ENCODE results near the gene DHRS7B. TPM values are rescaled to one million over a fixed set of nuclear protein-coding genes. Genes with fewer than 3 reads are reported as not detected.

DHRS7B gene
- total RNA-seq, 1 donor from 2014 or later = 14.9 TPM

DNA sequence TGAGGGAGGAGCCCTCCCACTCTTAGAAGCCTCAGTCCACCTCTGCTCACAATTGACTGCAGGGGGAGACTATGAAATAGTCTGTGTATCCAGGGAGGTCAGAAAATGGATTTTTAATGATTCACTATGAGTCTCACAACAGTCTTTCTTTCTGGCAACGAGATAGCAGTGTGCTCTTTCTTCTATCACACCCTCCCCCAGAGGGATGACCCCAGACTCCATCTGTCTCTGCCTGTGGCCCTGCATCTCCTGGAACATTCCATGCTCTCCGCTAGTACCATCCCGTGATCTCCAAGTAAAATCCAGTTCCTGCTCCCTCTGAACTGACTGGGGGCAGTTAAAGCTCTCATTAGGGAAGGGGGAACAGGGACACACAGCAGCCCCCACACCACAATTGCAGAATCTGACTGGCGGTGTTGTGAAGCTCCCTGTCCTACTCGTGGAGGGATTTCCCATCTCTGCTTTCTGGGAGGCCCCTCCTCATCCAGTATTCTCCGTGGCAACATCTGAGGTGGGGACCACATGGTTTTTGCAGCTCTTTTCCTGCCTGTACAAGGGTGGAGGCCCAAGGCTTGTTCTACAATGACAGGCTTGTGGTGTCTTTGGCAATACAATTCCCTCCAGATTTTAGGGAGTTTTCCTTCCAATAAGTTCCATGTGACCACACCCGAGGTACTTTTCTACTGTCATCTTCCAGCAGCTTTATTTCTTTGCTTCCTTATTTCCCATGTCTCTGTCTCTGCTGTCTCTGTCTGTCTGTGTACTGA, 107.0 kb downstream of the DHRS7B start:
- no peak for DNase-seq (ENCODE audit: low read depth in 2 of 2)

DNA sequence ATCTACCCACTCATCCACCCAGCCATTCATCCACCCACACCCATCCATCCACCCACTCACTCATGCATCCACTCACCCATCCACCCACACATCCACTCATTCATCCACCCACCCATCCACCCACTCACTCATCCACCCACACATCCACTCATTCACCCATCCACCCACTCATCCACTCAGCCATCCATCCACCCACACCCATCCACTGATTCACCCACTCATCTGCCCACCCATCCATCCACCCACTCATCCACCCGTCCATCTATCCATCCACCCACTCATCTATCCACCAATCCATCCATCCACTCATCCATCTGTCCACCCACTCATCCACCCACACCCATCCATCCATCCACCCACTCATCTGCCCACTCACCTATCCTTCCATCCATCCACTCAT, 109.2 kb downstream of the DHRS7B start:
- no peak for DNase-seq (ENCODE audit: low read depth in 2 of 2)

DNA sequence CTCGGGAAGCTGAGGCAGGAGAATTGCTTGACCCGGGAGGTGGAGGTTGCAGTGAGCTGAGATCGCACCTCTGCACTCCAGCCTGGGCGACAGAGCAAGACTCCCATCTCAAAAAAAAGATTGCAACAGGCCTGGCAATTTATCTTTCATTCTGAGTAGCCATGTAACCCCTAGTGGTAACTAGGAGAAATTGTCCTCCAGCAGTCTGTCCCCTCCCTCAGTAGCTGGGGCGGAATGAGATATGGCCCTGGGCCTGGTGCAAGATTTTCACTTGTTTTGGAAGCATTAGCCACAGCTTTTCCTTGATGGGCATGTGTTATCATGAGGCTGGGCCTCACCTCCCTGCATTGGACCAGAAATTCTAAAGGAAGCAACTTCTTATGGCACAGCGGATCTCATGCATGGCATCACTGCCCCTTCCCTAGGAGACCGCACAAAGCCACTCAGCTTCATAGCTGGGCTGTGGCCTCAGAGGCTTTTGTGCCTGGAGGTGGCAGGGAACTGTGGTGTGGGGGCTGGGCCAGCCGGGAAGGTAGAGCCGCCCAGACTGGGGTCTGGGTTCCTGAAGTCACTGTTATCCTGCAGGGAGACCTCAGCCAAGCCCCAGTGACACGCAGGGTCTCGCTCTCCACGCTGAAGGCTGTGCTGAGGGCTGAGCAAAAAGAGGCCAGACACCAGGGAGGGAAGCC, 113.1 kb downstream of the DHRS7B start:
- DNase-seq (ENCODE audit: low read depth in 2 of 2) = peak; percentile 28 to 54

GRCh38 chr17:21240369-21241055, 113.7 kb downstream of the DHRS7B start:
- DNase-seq (ENCODE audit: low read depth in 2 of 2) = no peak

Other genes with a start within 250 kb of the DHRS7B start
- 194 and 195 TPM in 2 replicates for gene USP22, start 84.0 kb upstream of the DHRS7B start, total RNA-seq
- gene TMEM11, start 87.2 kb downstream of the DHRS7B start, total RNA-seq = 15.0 and 18.1 TPM in 2 replicates
- gene NATD1, start 126.4 kb downstream of the DHRS7B start, total RNA-seq = 2.6 and 3.6 TPM in 2 replicates
- gene MAP2K3, start 157.7 kb downstream of the DHRS7B start, total RNA-seq = 10.7 and 11.3 TPM in 2 replicates
- gene KCNJ12, start 249.4 kb downstream of the DHRS7B start, total RNA-seq = 0.44 TPM in 1 of 2 replicates, not detected in the other

All from lung microvascular endothelial cell (primary cell).